CD4-positive, alpha-beta T cell (primary cell): ENCODE data around the gene GMPPA. TPM values are rescaled to one million over a fixed set of nuclear protein-coding genes. Genes with fewer than 3 reads are reported as not detected.

Experiments
- ATAC-seq: fragments of 200-7000 bp; cut with Tn5 transposase; one replicate; pipeline ENCODE4 v1.10.0; 2022; ENCODE audit warnings: mild to moderate bottlenecking; ENCODE audit not compliant: poor library complexity
- CTCF ChIA-PET: fragments of 350-600 bp; sonication (Branson Sonifier 250); formaldehyde crosslinking; loops from one replicate; lab custom pipeline; 2021; ENCODE audit warnings: antibody characterized with exemption, inconsistent platforms; lab: Charles Lee
- POLR2A ChIA-PET: fragments of 350-600 bp; sonication (Branson Sonifier 250); formaldehyde crosslinking; loops from one replicate; lab custom pipeline; 2021; ENCODE audit warnings: antibody characterized with exemption, inconsistent platforms; lab: Charles Lee
- DNase-seq, 14 experiments: peaks; one replicate each; pipeline ENCODE4 v3.0.0-alpha.2; 2013 to 2020; ENCODE audit warnings: mixed read lengths in 2 of 14
- H3K27ac ChIP-seq, 2 donors: one replicate each; pipeline versions ENCODE4 v1.5.1 to v1.7.0; 2013; ENCODE audit warnings: low read length in 2 of 2, low read depth in 1 of 2, mild to moderate bottlenecking in 1 of 2
- H3K27me3 ChIP-seq, 2 experiments: 1 replicate in 1 of 2; 2 replicates in 1 of 2; pipeline versions ENCODE4 v1.6.1 to v1.7.0; 2013; ENCODE audit warnings: low read length in 2 of 2, control low read depth in 1 of 2, mild to moderate bottlenecking in 1 of 2, moderate library complexity in 1 of 2; ENCODE audit not compliant: insufficient read depth in 2 of 2, control insufficient read depth in 1 of 2
- H3K36me3 ChIP-seq: one replicate; pipeline ENCODE4 v1.6.1; 2013; ENCODE audit warnings: low read length, control low read depth; ENCODE audit not compliant: insufficient read depth
- H3K4me1 ChIP-seq: one replicate; pipeline ENCODE4 v1.6.1; 2013; ENCODE audit warnings: low read length, control low read depth; ENCODE audit not compliant: insufficient read depth
- H3K4me3 ChIP-seq: one replicate; pipeline ENCODE4 v1.5.1; 2013; ENCODE audit warnings: mild to moderate bottlenecking, low read length, moderate library complexity
- H3K9me3 ChIP-seq, 2 experiments: 1 replicate in 1 of 2; 2 replicates in 1 of 2; pipeline versions ENCODE4 v1.6.1 to v1.7.0; 2013; ENCODE audit warnings: low read length in 2 of 2, mild to moderate bottlenecking in 2 of 2, control low read depth in 1 of 2, moderate library complexity in 1 of 2; ENCODE audit not compliant: control insufficient read depth in 1 of 2, insufficient read depth in 1 of 2
- H3K27ac Mint-ChIP-seq: one replicate; pipeline ENCODE4 v1.8.0; 2020; ENCODE audit warnings: mixed read lengths
- H3K27me3 Mint-ChIP-seq: one replicate; pipeline ENCODE4 v1.8.0; 2021; ENCODE audit warnings: mixed read lengths
- H3K36me3 Mint-ChIP-seq: one replicate; pipeline ENCODE4 v1.8.0; 2021; ENCODE audit warnings: low read depth, mixed read lengths
- H3K4me1 Mint-ChIP-seq: one replicate; pipeline ENCODE4 v1.8.0; 2021; ENCODE audit warnings: low read depth, mixed read lengths
- H3K4me3 Mint-ChIP-seq: one replicate; pipeline ENCODE4 v1.8.0; 2020; ENCODE audit warnings: mild to moderate bottlenecking, mixed read lengths
- H3K9me3 Mint-ChIP-seq: one replicate; pipeline ENCODE4 v1.8.0; 2020; ENCODE audit warnings: mixed read lengths
- intact Hi-C, 2 experiments: fragments of 100-400 bp; cut with DNase I in 1 of 2; cut with micrococcal nuclease in 1 of 2; formaldehyde crosslinking; loops; one replicate each; pipeline versions ENCODE4 v1.15.1 to v1.9.0; 2023 to 2025; cut with DNase I, micrococcal nuclease
- total RNA-seq, 174 experiments: library from RNA in 2 of 174; stranded (reverse) in 2 of 174; gene quantifications; one replicate each; pipeline ENCODE4 v1.2.3 and lab custom pipeline; 2021 to 2026
- TF ChIP-seq, protein P1 (sequence below): fragments of 200-600 bp; IDR thresholded peaks from one replicate; pipeline ENCODE4 v1.8.0; 2022; ENCODE audit warnings: antibody characterized with exemption, mild to moderate bottlenecking

The GMPPA gene
- total RNA-seq, 2 experiments from 2014 or later = 13.3 to 14.4 TPM

DNA sequence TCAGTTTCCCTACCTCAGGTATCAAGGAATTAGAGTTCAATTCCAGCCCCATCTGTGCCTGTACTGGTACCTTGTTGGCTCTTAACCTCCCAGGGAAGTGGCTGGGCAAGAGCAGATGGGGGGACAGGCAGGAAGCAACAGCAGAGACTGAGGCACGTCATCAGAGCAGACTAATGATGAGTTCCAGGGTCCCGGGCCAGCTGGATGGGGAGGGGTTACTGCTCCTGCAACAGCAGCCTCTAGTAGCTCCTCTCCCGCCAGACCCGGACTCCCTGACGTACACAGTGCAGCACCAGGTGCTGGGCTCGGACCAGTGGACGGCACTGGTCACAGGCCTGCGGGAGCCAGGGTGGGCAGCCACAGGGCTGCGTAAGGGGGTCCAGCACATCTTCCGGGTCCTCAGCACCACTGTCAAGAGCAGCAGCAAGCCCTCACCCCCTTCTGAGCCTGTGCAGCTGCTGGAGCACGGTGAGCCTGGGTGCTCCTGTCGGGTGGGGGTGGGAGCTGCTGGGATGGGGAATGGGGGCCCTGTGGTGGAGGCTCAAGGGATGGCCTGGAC lies 26.0 kb upstream of the GMPPA start:
- Histone ChIP-seq H3K9me3 (no peaks in the 10 kb centered on the region), H3K27ac (no peak overlapping the region), H3K36me3 (no peaks in the 10 kb centered on the region), H3K27me3 (peaks cover 0 to 3% of the 10 kb centered on the region in 2 experiments), H3K4me3 (no peak overlapping the region), H3K4me1 (no peaks in the 10 kb centered on the region)
- Mint-ChIP-seq H3K27me3 (peaks cover 4% of the 10 kb centered on the region), H3K9me3 (no peaks in the 10 kb centered on the region), H3K4me3 (no peak overlapping the region), H3K27ac (no peak overlapping the region), H3K36me3 (no peaks in the 10 kb centered on the region), H3K4me1 (peaks cover 5% of the 10 kb centered on the region)
- CTCF ChIA-PET = no interaction called here
- DNase-seq = no peak
- POLR2A ChIA-PET = no interaction called here
- intact Hi-C loops = no loop called here
- TF ChIP-seq, protein P1, sequence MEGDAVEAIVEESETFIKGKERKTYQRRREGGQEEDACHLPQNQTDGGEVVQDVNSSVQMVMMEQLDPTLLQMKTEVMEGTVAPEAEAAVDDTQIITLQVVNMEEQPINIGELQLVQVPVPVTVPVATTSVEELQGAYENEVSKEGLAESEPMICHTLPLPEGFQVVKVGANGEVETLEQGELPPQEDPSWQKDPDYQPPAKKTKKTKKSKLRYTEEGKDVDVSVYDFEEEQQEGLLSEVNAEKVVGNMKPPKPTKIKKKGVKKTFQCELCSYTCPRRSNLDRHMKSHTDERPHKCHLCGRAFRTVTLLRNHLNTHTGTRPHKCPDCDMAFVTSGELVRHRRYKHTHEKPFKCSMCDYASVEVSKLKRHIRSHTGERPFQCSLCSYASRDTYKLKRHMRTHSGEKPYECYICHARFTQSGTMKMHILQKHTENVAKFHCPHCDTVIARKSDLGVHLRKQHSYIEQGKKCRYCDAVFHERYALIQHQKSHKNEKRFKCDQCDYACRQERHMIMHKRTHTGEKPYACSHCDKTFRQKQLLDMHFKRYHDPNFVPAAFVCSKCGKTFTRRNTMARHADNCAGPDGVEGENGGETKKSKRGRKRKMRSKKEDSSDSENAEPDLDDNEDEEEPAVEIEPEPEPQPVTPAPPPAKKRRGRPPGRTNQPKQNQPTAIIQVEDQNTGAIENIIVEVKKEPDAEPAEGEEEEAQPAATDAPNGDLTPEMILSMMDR = no peak
- no peak for ATAC-seq

DNA sequence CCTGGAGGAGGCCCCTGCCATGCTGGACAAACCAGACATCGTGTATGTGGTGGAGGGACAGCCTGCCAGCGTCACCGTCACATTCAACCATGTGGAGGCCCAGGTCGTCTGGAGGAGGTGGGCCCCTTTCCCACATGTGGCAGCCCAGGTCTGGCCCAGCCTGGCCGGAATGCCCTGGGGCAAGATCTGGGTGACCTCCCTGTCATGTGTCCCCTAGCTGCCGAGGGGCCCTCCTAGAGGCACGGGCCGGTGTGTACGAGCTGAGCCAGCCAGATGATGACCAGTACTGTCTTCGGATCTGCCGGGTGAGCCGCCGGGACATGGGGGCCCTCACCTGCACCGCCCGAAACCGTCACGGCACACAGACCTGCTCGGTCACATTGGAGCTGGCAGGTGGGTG lies 25.2 kb upstream of the GMPPA start:
- no peaks in the 10 kb centered on the region for H3K9me3 Mint-ChIP-seq
- DNase-seq = no peak
- peaks cover 4% of the 10 kb centered on the region for H3K27me3 Mint-ChIP-seq
- ChIA-PET POLR2A (no interaction called here), CTCF (no interaction called here)
- H3K36me3 ChIP-seq = no peaks in the 10 kb centered on the region
- H3K4me1 Mint-ChIP-seq = peaks cover 5% of the 10 kb centered on the region
- H3K9me3 ChIP-seq = no peaks in the 10 kb centered on the region
- no peak for ATAC-seq
- no peak overlapping the region for H3K27ac ChIP-seq
- H3K27ac Mint-ChIP-seq = no peak overlapping the region
- H3K36me3 Mint-ChIP-seq = no peaks in the 10 kb centered on the region
- H3K4me1 ChIP-seq = no peaks in the 10 kb centered on the region
- H3K27me3 ChIP-seq = peaks cover 0 to 3% of the 10 kb centered on the region in 2 experiments
- H3K4me3 ChIP-seq = no peak overlapping the region
- TF ChIP-seq, protein P1 = no peak
- no peak overlapping the region for H3K4me3 Mint-ChIP-seq
- intact Hi-C loops = no loop called here

DNA sequence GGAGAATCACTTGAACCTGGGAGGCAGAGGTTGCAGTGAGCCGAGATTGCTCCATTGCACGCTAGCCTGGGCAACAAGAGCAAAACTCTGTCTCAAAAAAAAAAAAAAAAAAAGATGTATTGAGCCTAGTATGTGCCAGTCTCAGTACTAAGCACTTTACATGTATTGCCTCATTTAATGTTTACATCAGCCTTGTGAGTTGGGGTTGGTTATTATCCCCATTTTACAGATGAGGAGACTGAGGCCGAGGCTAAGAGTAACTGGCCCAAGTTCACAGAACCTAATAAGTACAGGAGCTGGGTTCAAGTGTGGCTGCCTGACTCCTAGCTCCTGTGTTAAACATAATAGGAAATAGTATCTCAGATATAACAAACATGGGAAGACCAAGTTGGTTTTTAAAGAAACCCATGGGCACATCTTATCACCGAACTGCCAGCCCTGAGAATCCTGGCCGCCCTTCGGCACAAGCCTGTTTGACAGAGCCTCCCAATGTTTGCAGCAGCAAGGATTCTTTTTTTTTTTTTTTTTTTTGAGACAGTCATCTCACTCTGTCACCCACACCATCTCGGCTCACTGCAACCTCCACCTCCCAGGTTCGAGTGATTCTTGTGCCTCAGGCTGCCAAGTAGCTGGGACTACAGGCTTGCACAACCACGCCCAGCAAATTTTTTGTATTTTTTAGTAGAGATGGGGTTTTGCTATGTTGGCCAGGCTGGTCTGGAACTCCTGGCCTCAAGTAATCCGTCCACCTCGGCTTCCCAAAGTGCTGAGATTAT lies 24.2 kb upstream of the GMPPA start:
- H3K27ac ChIP-seq = no peak overlapping the region
- TF ChIP-seq, protein P1 = no peak
- Mint-ChIP-seq H3K4me1 (peaks cover 5% of the 10 kb centered on the region), H3K4me3 (no peak overlapping the region), H3K27me3 (peaks cover 5% of the 10 kb centered on the region), H3K27ac (no peak overlapping the region), H3K36me3 (no peaks in the 10 kb centered on the region), H3K9me3 (no peaks in the 10 kb centered on the region)
- no peak overlapping the region for H3K4me3 ChIP-seq
- intact Hi-C loops = no loop called here
- ATAC-seq = no peak
- no peaks in the 10 kb centered on the region for H3K4me1 ChIP-seq
- peaks cover 0 to 3% of the 10 kb centered on the region in 2 experiments for H3K27me3 ChIP-seq
- H3K9me3 ChIP-seq = no peaks in the 10 kb centered on the region
- no peaks in the 10 kb centered on the region for H3K36me3 ChIP-seq
- ChIA-PET POLR2A (no interaction called here), CTCF (interaction anchor here (0.7 kb wide), 1 partner anchor 71 kb away, joined by 3 read pairs; no protein-coding TSS in a partner anchor)
- DNase-seq = no peak
